DMS79 (cell line): ENCODE data around the gene UNC5B.

ENCODE experiments used
- DNase-seq: peaks from one replicate; lab custom pipeline; 2025; lab: John Stamatoyannopoulos, UW

The UNC5B gene

GRCh38 chr10:71300555-71301370 is 88.4 kb downstream of the UNC5B start:
- peak; percentile 40 for DNase-seq

- no peak for DNase-seq
These were observed 89.1 kb downstream of the UNC5B start for GRCh38 chr10:71301371-71301916.

- DNase-seq: no peak
These were observed 90.1 kb downstream of the UNC5B start for GRCh38 chr10:71302451-71302850.

GRCh38 chr10:71302874-71303568 is 90.7 kb downstream of the UNC5B start:
- DNase-seq: peak; percentile 7

- DNase-seq: no peak
These were observed 91.2 kb downstream of the UNC5B start for GRCh38 chr10:71303569-71303907.

- no peak for DNase-seq
These were observed 92.5 kb downstream of the UNC5B start for GRCh38 chr10:71304914-71305313.

GRCh38 chr10:71306979-71307378 is 94.6 kb downstream of the UNC5B start:
- no peak for DNase-seq

GRCh38 chr10:71307469-71308085 is 95.2 kb downstream of the UNC5B start:
- no peak for DNase-seq

- DNase-seq: no peak
These were observed 95.9 kb downstream of the UNC5B start for GRCh38 chr10:71308244-71308643.

GRCh38 chr10:71308985-71309384 is 96.6 kb downstream of the UNC5B start:
- no peak for DNase-seq

GRCh38 chr10:71309919-71310318 is 97.5 kb downstream of the UNC5B start:
- no peak for DNase-seq

- no peak for DNase-seq
These were observed 99.8 kb downstream of the UNC5B start for GRCh38 chr10:71312220-71312619.

- DNase-seq: no peak
These were observed 100.7 kb downstream of the UNC5B start for GRCh38 chr10:71312811-71313789.

- DNase-seq: peak; percentile 6
These were observed 101.8 kb downstream of the UNC5B start for GRCh38 chr10:71314028-71314693.

GRCh38 chr10:71314694-71315225 is 102.4 kb downstream of the UNC5B start:
- DNase-seq: no peak

- DNase-seq: no peak
These were observed 103.9 kb downstream of the UNC5B start for GRCh38 chr10:71316056-71316785.

- no peak for DNase-seq
These were observed 104.4 kb downstream of the UNC5B start for GRCh38 chr10:71316786-71317160.

- no peak for DNase-seq
These were observed 105.4 kb downstream of the UNC5B start for GRCh38 chr10:71317739-71318138.

GRCh38 chr10:71319042-71319799 is 106.9 kb downstream of the UNC5B start, which contains the start of gene SLC29A3:
TSS of gene SLC29A3 (plus strand) at chr10:71319259. CDS start at chr10:71319310, 51 bp downstream.
- DNase-seq: peak; percentile 23
